Retinal pigment epithelial cell (primary cell): Measurements from ENCODE around the gene RAB13.

Source experiments
- DNase-seq: peaks from one replicate; pipeline ENCODE4 v3.0.0-alpha.2; 2010; ENCODE audit warnings: low read depth
- H3K4me3 ChIP-seq: 2 replicates; pipeline ENCODE4 v1.5.1; 2011; ENCODE audit warnings: mild to moderate bottlenecking, low read length, control low read depth, moderate library complexity
- CTCF ChIP-seq: conservative IDR thresholded peaks from 2 replicates; pipeline ENCODE4 v1.5.1; 2011; ENCODE audit warnings: low read depth, low read length, control low read depth, inconsistent platforms

Gene RAB13

GRCh38 chr1:153967107-153967999 is 18.8 kb downstream of the RAB13 start, which contains the start of gene CREB3L4:
TSS of gene CREB3L4 (plus strand) at chr1:153967902. CDS start at chr1:153968526, 624 bp downstream.
- H3K4me3 ChIP-seq: peak within 1 kb of the TSS; percentile 38
- TF ChIP-seq CTCF: peak; percentile 46
- peak; percentile 97 for DNase-seq

GRCh38 chr1:153963850-153964331 is 22.2 kb downstream of the RAB13 start:
- peak overlapping the region; percentile 80 for H3K4me3 ChIP-seq
- no peak for DNase-seq
- no peak for TF ChIP-seq CTCF

- TF ChIP-seq CTCF: no peak
- peak; percentile 86 for DNase-seq
- H3K4me3 ChIP-seq: peak within 1 kb of the TSS; percentile 80
Measured at GRCh38 chr1:153963030-153963849, 22.9 kb downstream of the RAB13 start, which contains the start of gene SLC39A1. TSS of gene SLC39A1 (minus strand) at chr1:153963537. CDS start at chr1:153962715, 822 bp downstream.

GRCh38 chr1:153962088-153963029 is 23.8 kb downstream of the RAB13 start:
- no peak for TF ChIP-seq CTCF
- H3K4me3 ChIP-seq: peak overlapping the region; percentile 80
- no peak for DNase-seq

- DNase-seq: no peak
- peak overlapping the region; percentile 80 for H3K4me3 ChIP-seq
- TF ChIP-seq CTCF: no peak
Measured at GRCh38 chr1:153961421-153961820, 24.7 kb downstream of the RAB13 start.

GRCh38 chr1:153960206-153960605 is 25.9 kb downstream of the RAB13 start:
- no peak for DNase-seq
- no peak overlapping the region for H3K4me3 ChIP-seq
- TF ChIP-seq CTCF: no peak
